Measurements from ENCODE around the gene SDR42E1. TPM values are rescaled to one million over a fixed set of nuclear protein-coding genes. Genes with fewer than 3 reads are reported as not detected.

Gene SDR42E1
- total and polyA plus RNA-seq, 2 of the 4 experiments (the other 2 are of a cell fraction), result 0.44 to 0.72 TPM

DNA sequence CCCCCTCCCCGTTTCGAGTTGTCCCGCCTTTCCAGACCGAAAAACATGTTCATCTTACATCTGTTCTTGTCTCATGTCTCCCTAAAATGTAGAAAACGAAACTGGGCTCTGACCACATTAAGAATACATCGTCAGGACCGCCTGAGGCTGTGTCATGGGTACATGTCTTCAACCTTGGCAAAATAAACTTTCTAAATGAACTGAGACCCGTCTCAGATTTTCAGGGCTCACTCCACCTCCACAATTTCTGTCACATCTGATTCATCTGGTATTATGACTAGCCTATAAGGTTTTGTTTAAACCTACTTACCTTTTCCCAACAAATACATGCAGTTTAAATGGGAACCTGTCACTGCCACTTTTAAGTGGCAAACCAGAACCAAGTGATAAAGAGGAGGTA lies 621 bp downstream of the SDR42E1 start:
- CTCF ChIA-PET, result no interaction called here
- in situ Hi-C loops (cut with MboI; ENCODE audit: low sequenced_read_pairs), result no loop called here
- no peak overlapping the region for H3K4me2 ChIP-seq (ENCODE audit: low read depth, low read length)

More for the DNA sequence above, 621 bp downstream of the SDR42E1 start:
- Histone ChIP-seq H2BK15ac (ENCODE audit: low read depth, low read length) (no peak overlapping the region), H2AK5ac (ENCODE audit: low read depth, low read length) (no peak overlapping the region), H2BK20ac (ENCODE audit: low read depth, low read length) (no peak overlapping the region), H2BK5ac (ENCODE audit: low read depth, low read length, poor library complexity, severe bottlenecking) (no peak overlapping the region), H3K9me1 (ENCODE audit: insufficient read depth, low read length) (no peaks in the 10 kb centered on the region), H3K4ac (ENCODE audit: low read depth, low read length) (no peak overlapping the region), H3K9ac (ENCODE audit: low read depth, low read length) (no peak overlapping the region; the same call in 1 of the 2 replicates), H3K18ac (ENCODE audit: low read depth, low read length) (no peak overlapping the region), H3K14ac (replicated peaks; ENCODE audit: low read depth, low read length) (no peak overlapping the region), H2BK120ac (ENCODE audit: low read depth, low read length) (no peak overlapping the region), H4K91ac (ENCODE audit: insufficient read depth, low read depth, low read length) (no peak overlapping the region), H3K56ac (ENCODE audit: extremely low read depth, insufficient read depth, low read length) (no peak overlapping the region), H4K5ac (ENCODE audit: low read depth, low read length) (no peak overlapping the region), H3K9me3 (ENCODE audit: control insufficient read depth, insufficient read depth, low read length) (peaks cover 7% of the 10 kb centered on the region), H3K27me3 (ENCODE audit: control insufficient read depth, insufficient read depth, low read length) (peaks cover 12% of the 10 kb centered on the region), H3K79me1 (ENCODE audit: low read depth in 1 of 2, low read length in 2 of 2) (no peaks in the 10 kb centered on the region), H3K23ac (ENCODE audit: low read depth, low read length) (no peak overlapping the region), H2AFZ (replicated peaks; ENCODE audit: low read length, poor library complexity) (peak overlapping the region; percentile 50), H3K4me3 (ENCODE audit: insufficient read depth, low read depth, low read length) (no peak overlapping the region), H4K8ac (ENCODE audit: low read depth in 2 of 2, low read length in 2 of 2) (no peak overlapping the region), H3K36me3 (ENCODE audit: control insufficient read depth, insufficient read depth, low read length) (no peaks in the 10 kb centered on the region), H3K4me1 (ENCODE audit: control insufficient read depth, insufficient read depth, low read length) (no peaks in the 10 kb centered on the region), H3K27ac (ENCODE audit: insufficient read depth, low read length) (no peak overlapping the region), H4K20me1 (ENCODE audit: insufficient read depth, low read length) (no peaks in the 10 kb centered on the region), H2AK9ac (replicated peaks; ENCODE audit: low read depth, low read length, poor library complexity) (no peak overlapping the region)
- no peak for ATAC-seq (ENCODE audit: low read depth)
- BruUV-seq (replicated peaks), result no TSS peak
- WGBS, 2 experiments (ENCODE audit: extremely low coverage in 2 of 2, insufficient read length in 1 of 2), result 36% methylated on average over 4 of the region's 8 CpGs; no CpG with 5 or more reads in 1 of the 2 experiments
- dilution Hi-C loops (cut with HindIII; ENCODE audit: low sequenced_read_pairs, unreplicated experiment), result no loop called here
- intact Hi-C loops (cut with micrococcal nuclease), result no loop called here
- POLR2A ChIA-PET (ENCODE audit: unreplicated experiment), result no interaction called here
- TF ChIP-seq POLR2A (IDR thresholded peaks at IDR 0.05; ENCODE audit: low read depth, low read length) (no peak), CHD1 (IDR thresholded peaks at IDR 0.05; ENCODE audit: low read depth, low read length) (no peak), BHLHE40 (IDR thresholded peaks at IDR 0.05; ENCODE audit: low read depth, low read length) (no peak), MAFK (IDR thresholded peaks at IDR 0.05; ENCODE audit: low read depth, low read length) (no peak), FOS (IDR thresholded peaks at IDR 0.05; ENCODE audit: low read depth, low read length) (no peak), CEBPB (IDR thresholded peaks at IDR 0.05; ENCODE audit: low read depth, low read length) (no peak), MXI1 (IDR thresholded peaks at IDR 0.05; ENCODE audit: borderline replicate concordance, low read depth, low read length) (no peak), RAD21 (IDR thresholded peaks at IDR 0.05; ENCODE audit: low read length) (no peak), MAZ (IDR thresholded peaks at IDR 0.05; ENCODE audit: borderline replicate concordance, low read depth, low read length) (no peak), RCOR1 (IDR thresholded peaks at IDR 0.05; ENCODE audit: insufficient replicate concordance, low read length) (no peak), SMC3 (IDR thresholded peaks at IDR 0.05; ENCODE audit: low read depth, low read length) (no peak), RFX5 (IDR thresholded peaks at IDR 0.05; ENCODE audit: low read depth, low read length) (no peak), NFE2L2 (IDR thresholded peaks at IDR 0.05; ENCODE audit: low read depth, low read length) (no peak)
- TF ChIP-seq, protein P1, sequence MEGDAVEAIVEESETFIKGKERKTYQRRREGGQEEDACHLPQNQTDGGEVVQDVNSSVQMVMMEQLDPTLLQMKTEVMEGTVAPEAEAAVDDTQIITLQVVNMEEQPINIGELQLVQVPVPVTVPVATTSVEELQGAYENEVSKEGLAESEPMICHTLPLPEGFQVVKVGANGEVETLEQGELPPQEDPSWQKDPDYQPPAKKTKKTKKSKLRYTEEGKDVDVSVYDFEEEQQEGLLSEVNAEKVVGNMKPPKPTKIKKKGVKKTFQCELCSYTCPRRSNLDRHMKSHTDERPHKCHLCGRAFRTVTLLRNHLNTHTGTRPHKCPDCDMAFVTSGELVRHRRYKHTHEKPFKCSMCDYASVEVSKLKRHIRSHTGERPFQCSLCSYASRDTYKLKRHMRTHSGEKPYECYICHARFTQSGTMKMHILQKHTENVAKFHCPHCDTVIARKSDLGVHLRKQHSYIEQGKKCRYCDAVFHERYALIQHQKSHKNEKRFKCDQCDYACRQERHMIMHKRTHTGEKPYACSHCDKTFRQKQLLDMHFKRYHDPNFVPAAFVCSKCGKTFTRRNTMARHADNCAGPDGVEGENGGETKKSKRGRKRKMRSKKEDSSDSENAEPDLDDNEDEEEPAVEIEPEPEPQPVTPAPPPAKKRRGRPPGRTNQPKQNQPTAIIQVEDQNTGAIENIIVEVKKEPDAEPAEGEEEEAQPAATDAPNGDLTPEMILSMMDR (conservative IDR thresholded peaks at IDR 0.05; ENCODE audit: low read depth, low read length), result no peak
- TF ChIP-seq, protein P2, sequence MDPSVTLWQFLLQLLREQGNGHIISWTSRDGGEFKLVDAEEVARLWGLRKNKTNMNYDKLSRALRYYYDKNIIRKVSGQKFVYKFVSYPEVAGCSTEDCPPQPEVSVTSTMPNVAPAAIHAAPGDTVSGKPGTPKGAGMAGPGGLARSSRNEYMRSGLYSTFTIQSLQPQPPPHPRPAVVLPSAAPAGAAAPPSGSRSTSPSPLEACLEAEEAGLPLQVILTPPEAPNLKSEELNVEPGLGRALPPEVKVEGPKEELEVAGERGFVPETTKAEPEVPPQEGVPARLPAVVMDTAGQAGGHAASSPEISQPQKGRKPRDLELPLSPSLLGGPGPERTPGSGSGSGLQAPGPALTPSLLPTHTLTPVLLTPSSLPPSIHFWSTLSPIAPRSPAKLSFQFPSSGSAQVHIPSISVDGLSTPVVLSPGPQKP (IDR thresholded peaks at IDR 0.05; ENCODE audit: borderline replicate concordance, low read depth, low read length), result no peak
- TF ChIP-seq, protein P3, sequence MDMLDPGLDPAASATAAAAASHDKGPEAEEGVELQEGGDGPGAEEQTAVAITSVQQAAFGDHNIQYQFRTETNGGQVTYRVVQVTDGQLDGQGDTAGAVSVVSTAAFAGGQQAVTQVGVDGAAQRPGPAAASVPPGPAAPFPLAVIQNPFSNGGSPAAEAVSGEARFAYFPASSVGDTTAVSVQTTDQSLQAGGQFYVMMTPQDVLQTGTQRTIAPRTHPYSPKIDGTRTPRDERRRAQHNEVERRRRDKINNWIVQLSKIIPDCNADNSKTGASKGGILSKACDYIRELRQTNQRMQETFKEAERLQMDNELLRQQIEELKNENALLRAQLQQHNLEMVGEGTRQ (IDR thresholded peaks at IDR 0.05; ENCODE audit: low read depth, low read length), result no peak
- DNase-seq, result no peak
